SK-N-SH (cell line): ENCODE results near the gene PLCG2. TPM values are rescaled to one million over a fixed set of nuclear protein-coding genes. Genes with fewer than 3 reads are reported as not detected.

Experiments
- CTCF ChIA-PET: fragments of 300-600, 350-600 bp; formaldehyde crosslinking; extraction: SDS; loops from one replicate; lab custom pipeline; 2021; lab: Yijun Ruan, JAX
- POLR2A ChIA-PET: fragments of 350-600 bp; sonication (Branson Sonifier 250); formaldehyde crosslinking; extraction: SDS; loops from one replicate; lab custom pipeline; 2020; ENCODE audit warnings: antibody characterized with exemption, inconsistent platforms; lab: Yijun Ruan, JAX
- DNase-seq: peaks from one replicate; pipeline ENCODE4 v3.0.0; 2012
- H2AFZ ChIP-seq: fragments of 200-600 bp; sonication (generic); 2 replicates; pipeline ENCODE4 v1.8.1; 2016; ENCODE audit warnings: antibody characterized with exemption, mild to moderate bottlenecking, low read depth
- H3F3A ChIP-seq: fragments of 200-600 bp; sonication (generic); replicated peaks from 2 replicates; pipeline ENCODE3; 2016; ENCODE audit warnings: antibody characterized with exemption, mild to moderate bottlenecking; ENCODE audit not compliant: insufficient read depth
- H3K27ac ChIP-seq, 2 experiments: fragments of 200-500 bp in 1 of 2; fragments of 200-600 bp in 1 of 2; sonication (Bioruptor generic) in 1 of 2; sonication (generic), shearing (Covaris generic) in 1 of 2; 2 replicates each; pipeline versions ENCODE4 v1.5.1 to v1.6.1; 2014 to 2016; ENCODE audit warnings: low read depth in 2 of 2, inconsistent platforms in 1 of 2, low read length in 1 of 2, mild to moderate bottlenecking in 1 of 2, mixed read lengths in 1 of 2
- H3K27me3 ChIP-seq: fragments of 200-600 bp; sonication (generic), shearing (Covaris generic); 2 replicates; pipeline ENCODE4 v1.6.1; 2016; ENCODE audit warnings: mixed run types; ENCODE audit not compliant: insufficient read depth
- H3K36me3 ChIP-seq, 2 experiments: fragments of 200-500 bp in 1 of 2; fragments of 200-600 bp in 1 of 2; sonication (Bioruptor generic) in 1 of 2; sonication (generic) in 1 of 2; replicated peaks in 1 of 2; 2 replicates each; pipeline versions ENCODE3 to v1.5.1; 2014 to 2016; ENCODE audit warnings: low read length in 1 of 2, mild to moderate bottlenecking in 1 of 2; ENCODE audit not compliant: insufficient read depth in 2 of 2, control insufficient read depth in 1 of 2
- H3K4me1 ChIP-seq, 2 experiments: fragments of 200-500 bp in 1 of 2; fragments of 200-600 bp in 1 of 2; sonication (Bioruptor generic) in 1 of 2; sonication (generic), shearing (Covaris generic) in 1 of 2; 2 replicates each; pipeline versions ENCODE4 v1.5.1 to v1.6.1; 2014 to 2016; ENCODE audit warnings: low read depth in 1 of 2, low read length in 1 of 2, mixed run types in 1 of 2; ENCODE audit not compliant: insufficient read depth in 2 of 2, control insufficient read depth in 1 of 2
- H3K4me2 ChIP-seq: fragments of 200-600 bp; sonication (generic), shearing (Covaris generic); 2 replicates; pipeline ENCODE4 v1.6.1; 2017; ENCODE audit warnings: mixed run types
- H3K4me3 ChIP-seq, 2 experiments: fragments of 200-500 bp in 1 of 2; fragments of 200-600 bp in 1 of 2; sonication (Bioruptor generic) in 1 of 2; sonication (generic), shearing (Covaris generic) in 1 of 2; 2 replicates each; pipeline versions ENCODE4 v1.5.1 to v1.8.1; 2014 to 2016; ENCODE audit warnings: low read depth in 2 of 2, inconsistent platforms in 1 of 2, low read length in 1 of 2, mild to moderate bottlenecking in 1 of 2, mixed read lengths in 1 of 2, moderate library complexity in 1 of 2
- H3K79me2 ChIP-seq: fragments of 200-600 bp; sonication (generic); 2 replicates; pipeline ENCODE4 v1.8.1; 2017; ENCODE audit warnings: mild to moderate bottlenecking; ENCODE audit not compliant: insufficient read depth
- H3K9ac ChIP-seq: fragments of 200-600 bp; sonication (generic); 2 replicates; pipeline ENCODE4 v1.6.1; 2017; ENCODE audit warnings: mixed run types
- H3K9me2 ChIP-seq: fragments of 200-600 bp; sonication (generic); 2 replicates; pipeline ENCODE4 v1.6.1; 2017; ENCODE audit warnings: mixed run types
- H3K9me3 ChIP-seq: fragments of 200-600 bp; sonication (generic); 2 replicates; pipeline ENCODE4 v1.6.1; 2017; ENCODE audit warnings: mixed run types, mild to moderate bottlenecking, moderate library complexity
- H4K20me1 ChIP-seq: fragments of 200-600 bp; sonication (generic); 2 replicates; pipeline ENCODE4 v1.6.1; 2017; ENCODE audit warnings: mild to moderate bottlenecking, mixed run types; ENCODE audit not compliant: insufficient read depth
- EZH2phosphoT487 ChIP-seq: fragments of 200-600 bp; sonication (generic); IDR thresholded peaks from 2 replicates; pipeline ENCODE4 v1.6.1; 2017; ENCODE audit warnings: low read depth, mixed run types, mild to moderate bottlenecking, antibody characterized with exemption, moderate library complexity, borderline replicate concordance
- FOSL2 ChIP-seq: IDR thresholded peaks from 2 replicates; pipeline ENCODE4 v1.4.0; 2012; ENCODE audit warnings: low read depth, mild to moderate bottlenecking, moderate library complexity, borderline replicate concordance
- FOXM1 ChIP-seq: IDR thresholded peaks from 2 replicates; pipeline ENCODE4 v1.4.0; 2012; ENCODE audit warnings: low read depth, mild to moderate bottlenecking
- IRF3 ChIP-seq: fragments of 150-350 bp; IDR thresholded peaks from 2 replicates; pipeline ENCODE4 v1.6.1; 2016; ENCODE audit warnings: mild to moderate bottlenecking, low read depth, low read length
- JUND ChIP-seq: IDR thresholded peaks from 2 replicates; pipeline ENCODE4 v1.4.0; 2012
- MEF2A ChIP-seq: IDR thresholded peaks from 2 replicates; pipeline ENCODE4 v1.4.0; 2012; ENCODE audit warnings: low read depth, borderline replicate concordance
- MXI1 ChIP-seq: IDR thresholded peaks from 2 replicates; pipeline ENCODE4 v1.6.1; 2012; ENCODE audit warnings: mild to moderate bottlenecking, low read depth, low read length, improper control_type of control experiment
- NRF1 ChIP-seq: IDR thresholded peaks from 2 replicates; pipeline ENCODE4 v1.6.1; 2012; ENCODE audit warnings: low read depth, mild to moderate bottlenecking, low read length
- PBX3 ChIP-seq: IDR thresholded peaks from 2 replicates; pipeline ENCODE4; 2012
- POLR2AphosphoS5 ChIP-seq: IDR thresholded peaks from 2 replicates; pipeline ENCODE4 v1.6.1; 2012; ENCODE audit warnings: low read depth, low read length
- RAD21 ChIP-seq: IDR thresholded peaks from 2 replicates; pipeline ENCODE4 v1.6.1; 2012; ENCODE audit warnings: mild to moderate bottlenecking, low read length
- RFX5 ChIP-seq: IDR thresholded peaks from 2 replicates; pipeline ENCODE4 v1.6.1; 2012; ENCODE audit warnings: mild to moderate bottlenecking, improper control_type of control experiment, low read length
- SMC3 ChIP-seq: IDR thresholded peaks from 2 replicates; pipeline ENCODE4 v1.6.1; 2012; ENCODE audit warnings: low read depth, low read length, improper control_type of control experiment
- TAF1 ChIP-seq: IDR thresholded peaks from 2 replicates; pipeline ENCODE4 v1.6.1; 2012; ENCODE audit warnings: low read depth, mild to moderate bottlenecking, low read length, moderate library complexity, borderline replicate concordance
- TCF12 ChIP-seq: IDR thresholded peaks from 2 replicates; pipeline ENCODE4 v1.4.0; 2012
- YY1 ChIP-seq: IDR thresholded peaks from 2 replicates; pipeline ENCODE4 v1.4.0; 2012; ENCODE audit warnings: low read depth, mild to moderate bottlenecking
- WGBS: methylation state at CpG from one replicate; pipeline ENCODE4 v1.1.6; 2017; ENCODE audit warnings: low lambda C conversion rate; 5-methylcytosine and 5-hydroxymethylcytosine counted together
- polyA plus RNA-seq, 3 experiments: library from polyadenylated mRNA; depleted of rRNA; stranded (reverse); fragments of >200 nt; gene quantifications; 2 replicates each; pipeline ENCODE4 v1.2.3, GENCODE V29; 2012
- TF ChIP-seq, protein P1 (sequence below): IDR thresholded peaks from 2 replicates; pipeline ENCODE4 v1.4.0; 2012; ENCODE audit warnings: low read depth, borderline replicate concordance
- TF ChIP-seq, protein P2 (sequence below): IDR thresholded peaks from 2 replicates; pipeline ENCODE4 v1.6.1; 2012; ENCODE audit warnings: mild to moderate bottlenecking, low read depth, low read length, moderate library complexity

The PLCG2 gene
- polyA plus RNA-seq, 1 of the 3 experiments (the other 2 are of a cell fraction), result 0.23 TPM

- Histone ChIP-seq H3F3A (no peaks in the 10 kb centered on the region), H3K36me3 (no peaks in the 10 kb centered on the region), H3K4me2 (no peak overlapping the region), H3K9me2 (no peaks in the 10 kb centered on the region), H3K79me2 (no peaks in the 10 kb centered on the region), H3K9ac (no peak overlapping the region), H3K27ac (no peak overlapping the region), H3K9me3 (no peaks in the 10 kb centered on the region), H3K4me3 (no peak overlapping the region), H3K4me1 (peaks cover 0 to 13% of the 10 kb centered on the region in 2 experiments; a peak in 2 of 4 replicates), H4K20me1 (no peaks in the 10 kb centered on the region), H2AFZ (no peak overlapping the region), H3K27me3 (no peaks in the 10 kb centered on the region)
- ChIA-PET CTCF (interaction anchor here (1.2 to 2.7 kb wide), 2 partner anchors 10 to 329 kb away, joined by 6 to 7 read pairs; no protein-coding TSS in a partner anchor), POLR2A (no interaction called here)
- TF ChIP-seq, protein P1, sequence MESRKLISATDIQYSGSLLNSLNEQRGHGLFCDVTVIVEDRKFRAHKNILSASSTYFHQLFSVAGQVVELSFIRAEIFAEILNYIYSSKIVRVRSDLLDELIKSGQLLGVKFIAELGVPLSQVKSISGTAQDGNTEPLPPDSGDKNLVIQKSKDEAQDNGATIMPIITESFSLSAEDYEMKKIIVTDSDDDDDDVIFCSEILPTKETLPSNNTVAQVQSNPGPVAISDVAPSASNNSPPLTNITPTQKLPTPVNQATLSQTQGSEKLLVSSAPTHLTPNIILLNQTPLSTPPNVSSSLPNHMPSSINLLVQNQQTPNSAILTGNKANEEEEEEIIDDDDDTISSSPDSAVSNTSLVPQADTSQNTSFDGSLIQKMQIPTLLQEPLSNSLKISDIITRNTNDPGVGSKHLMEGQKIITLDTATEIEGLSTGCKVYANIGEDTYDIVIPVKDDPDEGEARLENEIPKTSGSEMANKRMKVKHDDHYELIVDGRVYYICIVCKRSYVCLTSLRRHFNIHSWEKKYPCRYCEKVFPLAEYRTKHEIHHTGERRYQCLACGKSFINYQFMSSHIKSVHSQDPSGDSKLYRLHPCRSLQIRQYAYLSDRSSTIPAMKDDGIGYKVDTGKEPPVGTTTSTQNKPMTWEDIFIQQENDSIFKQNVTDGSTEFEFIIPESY, result no peak
- no peak for TF ChIP-seq YY1
- no peak for TF ChIP-seq IRF3
- TF ChIP-seq POLR2AphosphoS5, result no peak
- TF ChIP-seq SMC3, result no peak
- TF ChIP-seq TCF12, result no peak
- no peak for TF ChIP-seq NRF1
- WGBS, result 44% methylated on average over 1 of the region's 1 CpG
- no peak for DNase-seq
These were observed 45.8 kb upstream of the PLCG2 start for GRCh38 chr16:81733295-81733694.

GRCh38 chr16:81734632-81735434 lies 44.3 kb upstream of the PLCG2 start:
- H3K9me2 ChIP-seq, result no peaks in the 10 kb centered on the region
- no peak overlapping the region for H3K9ac ChIP-seq
- H3K27me3 ChIP-seq, result no peaks in the 10 kb centered on the region
- H3K27ac ChIP-seq, result no peak overlapping the region
- H3K36me3 ChIP-seq, result no peaks in the 10 kb centered on the region
- no peak overlapping the region for H3K4me3 ChIP-seq
- H3K9me3 ChIP-seq, result no peaks in the 10 kb centered on the region
- peaks cover 0 to 14% of the 10 kb centered on the region in 2 experiments; a peak in 2 of 4 replicates for H3K4me1 ChIP-seq
- H3K79me2 ChIP-seq, result no peaks in the 10 kb centered on the region
- no peak overlapping the region for H2AFZ ChIP-seq
- WGBS, result 88% methylated on average over 4 of the region's 6 CpGs
- ChIA-PET CTCF (interaction anchor here (0.7 to 2.7 kb wide), 6 partner anchors 12 to 530 kb away, joined by 3 to 11 read pairs (median 5); no protein-coding TSS in a partner anchor), POLR2A (no interaction called here)
- H3F3A ChIP-seq, result no peaks in the 10 kb centered on the region
- DNase-seq, result no peak
- H3K4me2 ChIP-seq, result no peak overlapping the region
- no peaks in the 10 kb centered on the region for H4K20me1 ChIP-seq
- TF ChIP-seq PBX3 (no peak), MXI1 (no peak), YY1 (no peak), FOSL2 (no peak), TCF12 (no peak), RAD21 (no peak), MEF2A (no peak), TAF1 (no peak), IRF3 (no peak), JUND (no peak), RFX5 (no peak), EZH2phosphoT487 (no peak), FOXM1 (no peak)
- TF ChIP-seq, protein P2, sequence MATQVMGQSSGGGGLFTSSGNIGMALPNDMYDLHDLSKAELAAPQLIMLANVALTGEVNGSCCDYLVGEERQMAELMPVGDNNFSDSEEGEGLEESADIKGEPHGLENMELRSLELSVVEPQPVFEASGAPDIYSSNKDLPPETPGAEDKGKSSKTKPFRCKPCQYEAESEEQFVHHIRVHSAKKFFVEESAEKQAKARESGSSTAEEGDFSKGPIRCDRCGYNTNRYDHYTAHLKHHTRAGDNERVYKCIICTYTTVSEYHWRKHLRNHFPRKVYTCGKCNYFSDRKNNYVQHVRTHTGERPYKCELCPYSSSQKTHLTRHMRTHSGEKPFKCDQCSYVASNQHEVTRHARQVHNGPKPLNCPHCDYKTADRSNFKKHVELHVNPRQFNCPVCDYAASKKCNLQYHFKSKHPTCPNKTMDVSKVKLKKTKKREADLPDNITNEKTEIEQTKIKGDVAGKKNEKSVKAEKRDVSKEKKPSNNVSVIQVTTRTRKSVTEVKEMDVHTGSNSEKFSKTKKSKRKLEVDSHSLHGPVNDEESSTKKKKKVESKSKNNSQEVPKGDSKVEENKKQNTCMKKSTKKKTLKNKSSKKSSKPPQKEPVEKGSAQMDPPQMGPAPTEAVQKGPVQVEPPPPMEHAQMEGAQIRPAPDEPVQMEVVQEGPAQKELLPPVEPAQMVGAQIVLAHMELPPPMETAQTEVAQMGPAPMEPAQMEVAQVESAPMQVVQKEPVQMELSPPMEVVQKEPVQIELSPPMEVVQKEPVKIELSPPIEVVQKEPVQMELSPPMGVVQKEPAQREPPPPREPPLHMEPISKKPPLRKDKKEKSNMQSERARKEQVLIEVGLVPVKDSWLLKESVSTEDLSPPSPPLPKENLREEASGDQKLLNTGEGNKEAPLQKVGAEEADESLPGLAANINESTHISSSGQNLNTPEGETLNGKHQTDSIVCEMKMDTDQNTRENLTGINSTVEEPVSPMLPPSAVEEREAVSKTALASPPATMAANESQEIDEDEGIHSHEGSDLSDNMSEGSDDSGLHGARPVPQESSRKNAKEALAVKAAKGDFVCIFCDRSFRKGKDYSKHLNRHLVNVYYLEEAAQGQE, result no peak
